ENCODE data around the gene FAM135A. TPM values are rescaled to one million over a fixed set of nuclear protein-coding genes. Genes with fewer than 3 reads are reported as not detected.

The FAM135A gene
- total and polyA plus RNA-seq, 2 of the 8 experiments (the other 6 are each of a cell fraction or from before 2014, with no cell fraction given) = 17.4 to 35.7 TPM

DNA sequence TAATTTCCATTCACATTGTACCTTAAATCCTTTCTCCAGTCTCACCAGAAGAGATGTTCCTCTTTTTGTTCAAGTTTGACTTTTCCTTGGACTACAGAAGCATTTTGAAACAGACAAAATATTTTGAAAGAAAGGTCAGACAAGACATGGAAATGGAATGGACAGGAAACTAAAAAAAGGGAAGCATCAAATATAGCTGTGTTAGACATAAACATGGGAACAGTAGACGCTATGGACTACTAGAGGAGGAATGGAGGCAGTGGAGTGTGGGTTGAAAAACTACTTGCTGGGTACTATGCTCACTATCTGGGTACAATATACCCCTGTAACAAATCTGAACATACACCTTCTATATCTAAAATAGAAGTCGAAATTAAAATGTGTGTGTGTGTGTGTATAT lies 4.1 kb upstream of the FAM135A start:
- H2BK12ac ChIP-seq (ENCODE audit: low read depth, low read length) = no peak overlapping the region
- H3K27me3 ChIP-seq (replicated peaks in 1 of 4; ENCODE audit: control insufficient read depth in 3 of 4, extremely low read depth in 1 of 4, insufficient read depth in 3 of 4, low read length in 3 of 4) = no peaks in the 10 kb centered on the region
- H3K36me3 ChIP-seq (ENCODE audit: control insufficient read depth in 2 of 4, insufficient read depth in 4 of 4, low read length in 3 of 4) = no peaks in the 10 kb centered on the region
- no peak overlapping the region for H3K23ac ChIP-seq (ENCODE audit: insufficient read length)
- H3K18ac ChIP-seq (ENCODE audit: extremely low read depth, low read length) = no peak overlapping the region
- FAIRE-seq (no peak), DNase-seq (ENCODE audit: low read depth in 1 of 2, low spot score in 2 of 2) (no peak)
- H3K4me1 ChIP-seq (replicated peaks in 1 of 4; ENCODE audit: control insufficient read depth in 3 of 4, insufficient read depth in 4 of 4, low read length in 3 of 4) = no peaks in the 10 kb centered on the region
- H2BK20ac ChIP-seq (ENCODE audit: low read length) = no peak overlapping the region
- no peaks in the 10 kb centered on the region for H4K20me1 ChIP-seq (replicated peaks in 1 of 2; ENCODE audit: control insufficient read depth in 1 of 2, insufficient read depth in 2 of 2, low read length in 2 of 2)
- no peak overlapping the region for H2BK5ac ChIP-seq (ENCODE audit: low read depth, low read length)
- no peak overlapping the region for H3K14ac ChIP-seq (ENCODE audit: insufficient read length)
- H3K27ac ChIP-seq (ENCODE audit: low read depth, low read length) = no peak overlapping the region
- no peak overlapping the region for H4K91ac ChIP-seq (replicated peaks; ENCODE audit: insufficient read length, low read length)
- H3K79me1 ChIP-seq (ENCODE audit: low read depth, low read length) = peaks cover 4% of the 10 kb centered on the region; the same call in 1 of the 2 replicates
- no peak overlapping the region for H2AFZ ChIP-seq (ENCODE audit: low read length)
- TF ChIP-seq ZNF274 (IDR thresholded peaks at IDR 0.05; ENCODE audit: borderline replicate concordance, extremely low read depth, low read length) = no peak
- TF ChIP-seq CHD2 (IDR thresholded peaks at IDR 0.05; ENCODE audit: low read length) = no peak
- no peak overlapping the region for H2AK5ac ChIP-seq (ENCODE audit: low read depth, low read length)
- no peak overlapping the region for H4K5ac ChIP-seq (ENCODE audit: insufficient read length, low read depth, low read length)
- H3K4me3 ChIP-seq (ENCODE audit: extremely low read depth in 1 of 4, insufficient read depth in 2 of 4, low read depth in 3 of 4, low read length in 4 of 4) = no peak overlapping the region
- no peak overlapping the region for H3K9ac ChIP-seq (replicated peaks in 1 of 4; ENCODE audit: extremely low read depth in 1 of 4, low read depth in 3 of 4, low read length in 3 of 4)
- WGBS, 2 experiments (ENCODE audit: extremely low coverage in 1 of 2, insufficient coverage in 1 of 2, insufficient read length in 1 of 2, insufficient replicate concordance in 2 of 2, low coverage in 1 of 2, low lambda C conversion rate in 2 of 2, missing lambda C conversion rate in 1 of 2) = 79% methylated on average over 2 of the region's 2 CpGs; no CpG with 5 or more reads in 1 of the 2 experiments
- ChIA-PET CTCF (ENCODE audit: partially characterized antibody) (interaction anchor here (0.6 to 0.9 kb wide), 2 partner anchors 115 to 608 kb away, joined by 3 to 4 read pairs; no protein-coding TSS in a partner anchor), POLR2A (ENCODE audit: partially characterized antibody) (no interaction called here)
- no peak overlapping the region for H3K56ac ChIP-seq (replicated peaks; ENCODE audit: insufficient read length, low read depth, low read length)
- H2BK15ac ChIP-seq (ENCODE audit: low read length) = no peak overlapping the region
- H3K79me2 ChIP-seq (ENCODE audit: control insufficient read depth in 1 of 2, insufficient read depth in 2 of 2, low read length in 2 of 2) = peaks cover 0 to 5% of the 10 kb centered on the region in 2 experiments; a peak in 2 of 4 replicates
- no peak overlapping the region for H3K4ac ChIP-seq (replicated peaks; ENCODE audit: insufficient read length, low read depth, low read length)
- no peaks in the 10 kb centered on the region for H3K9me3 ChIP-seq (ENCODE audit: insufficient read depth in 2 of 2, low read depth in 1 of 2, low read length in 1 of 2)
- H4K8ac ChIP-seq (ENCODE audit: extremely low read depth, insufficient read depth, low read length) = no peak overlapping the region
- H3K23me2 ChIP-seq (ENCODE audit: low read depth, low read length) = peaks cover 5% of the 10 kb centered on the region; the same call in 1 of the 2 replicates
- H3K4me2 ChIP-seq (ENCODE audit: insufficient read depth in 1 of 2, low read depth in 2 of 2, low read length in 2 of 2) = no peak overlapping the region
- H2BK120ac ChIP-seq (replicated peaks; ENCODE audit: low read depth, low read length) = no peak overlapping the region

Measured in H1 (cell line).